ENCODE measurements around the gene PCYT1A.
"Not testable (repeated sequence)": the region's sequence is repeated elsewhere in the genome, so short reads cannot be mapped to it uniquely, and the experiment has no call there.

Gene PCYT1A

DNA sequence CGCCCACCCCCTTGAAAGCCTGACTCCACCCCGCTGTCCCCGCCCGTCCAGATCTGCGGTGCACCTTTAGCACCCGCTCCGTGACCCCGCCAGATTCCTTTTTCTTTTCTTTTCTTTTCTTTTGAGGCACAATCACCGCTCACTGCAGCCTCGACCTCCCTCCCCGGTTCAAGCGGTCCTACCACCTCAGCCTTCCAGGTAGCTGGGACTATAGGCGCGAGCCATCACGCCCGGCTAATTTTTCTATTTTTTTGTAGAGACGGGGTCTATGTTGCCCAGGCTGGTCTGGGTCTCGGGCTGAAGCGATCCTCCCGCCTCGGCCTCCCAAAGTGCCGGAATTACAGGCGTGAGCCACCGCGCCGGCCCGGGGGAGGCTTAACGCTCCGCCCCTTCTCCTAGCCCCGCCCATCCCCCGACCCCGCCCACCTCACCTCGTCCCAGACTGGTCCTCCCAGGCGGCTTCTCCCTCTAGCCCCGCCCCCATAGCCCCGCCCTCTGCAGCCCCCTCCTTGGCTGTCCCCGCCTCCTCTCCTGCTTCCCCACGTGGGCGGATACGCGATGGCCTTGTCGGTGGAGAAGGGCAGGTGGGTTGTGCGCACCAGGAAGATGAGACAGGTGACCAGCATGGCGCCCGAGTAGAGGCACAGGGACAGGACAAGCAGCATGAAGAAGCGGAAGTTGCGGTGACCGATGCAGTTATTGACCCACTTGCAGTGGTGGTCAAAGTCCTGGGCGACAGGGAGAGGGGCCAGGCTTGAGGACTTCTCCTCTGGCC, 79.5 kb downstream of the PCYT1A start:
- TF ChIP-seq, protein P1, sequence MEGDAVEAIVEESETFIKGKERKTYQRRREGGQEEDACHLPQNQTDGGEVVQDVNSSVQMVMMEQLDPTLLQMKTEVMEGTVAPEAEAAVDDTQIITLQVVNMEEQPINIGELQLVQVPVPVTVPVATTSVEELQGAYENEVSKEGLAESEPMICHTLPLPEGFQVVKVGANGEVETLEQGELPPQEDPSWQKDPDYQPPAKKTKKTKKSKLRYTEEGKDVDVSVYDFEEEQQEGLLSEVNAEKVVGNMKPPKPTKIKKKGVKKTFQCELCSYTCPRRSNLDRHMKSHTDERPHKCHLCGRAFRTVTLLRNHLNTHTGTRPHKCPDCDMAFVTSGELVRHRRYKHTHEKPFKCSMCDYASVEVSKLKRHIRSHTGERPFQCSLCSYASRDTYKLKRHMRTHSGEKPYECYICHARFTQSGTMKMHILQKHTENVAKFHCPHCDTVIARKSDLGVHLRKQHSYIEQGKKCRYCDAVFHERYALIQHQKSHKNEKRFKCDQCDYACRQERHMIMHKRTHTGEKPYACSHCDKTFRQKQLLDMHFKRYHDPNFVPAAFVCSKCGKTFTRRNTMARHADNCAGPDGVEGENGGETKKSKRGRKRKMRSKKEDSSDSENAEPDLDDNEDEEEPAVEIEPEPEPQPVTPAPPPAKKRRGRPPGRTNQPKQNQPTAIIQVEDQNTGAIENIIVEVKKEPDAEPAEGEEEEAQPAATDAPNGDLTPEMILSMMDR (IDR thresholded peaks at IDR 0.05; ENCODE audit: borderline replicate concordance, control extremely low read depth, extremely low read depth, insufficient read depth, missing control alignments), result no peak

DNA sequence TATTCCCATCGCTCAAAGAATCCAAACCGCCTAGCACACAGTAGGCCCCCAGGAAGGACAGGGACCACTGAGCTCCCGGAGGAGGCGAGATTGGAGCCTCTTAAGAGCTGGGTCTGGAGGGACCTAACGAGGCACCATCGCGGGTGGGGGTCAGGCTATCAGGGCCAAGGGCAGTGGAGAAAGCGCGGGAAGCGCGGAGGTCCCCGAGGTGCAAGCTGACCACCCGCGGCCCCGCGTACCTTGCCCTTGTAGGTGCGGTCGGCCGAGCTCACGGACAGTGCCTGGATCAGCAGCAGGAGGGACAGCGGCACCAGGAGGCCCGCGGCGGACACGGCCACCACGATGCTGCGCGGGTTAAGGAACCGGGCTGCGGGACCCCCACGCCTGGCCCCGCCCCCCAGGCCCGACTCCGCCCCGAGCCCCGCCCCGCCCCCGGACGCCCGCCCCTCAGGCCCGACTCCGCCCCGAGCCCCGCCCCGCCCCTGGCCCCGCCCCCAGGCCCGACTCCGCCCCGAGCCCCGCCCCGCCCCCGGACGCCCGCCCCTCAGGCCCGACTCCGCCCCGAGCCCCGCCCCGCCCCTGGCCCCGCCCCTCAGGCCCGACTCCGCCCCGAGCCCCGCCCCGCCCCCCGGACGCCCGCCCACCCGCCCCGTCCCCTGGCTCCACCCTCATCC, 80.2 kb downstream of the PCYT1A start:
- in situ Hi-C loops (cut with MboI; ENCODE audit: low sequenced_read_pairs, unreplicated experiment), result no loop called here
- DNase-seq (ENCODE audit: low spot score), result peak; percentile 72

More for the DNA sequence above, 79.5 kb downstream of the PCYT1A start:
- peak; percentile 93 for DNase-seq (ENCODE audit: low spot score)
- in situ Hi-C loops (cut with MboI; ENCODE audit: low sequenced_read_pairs, unreplicated experiment), result no loop called here

DNA sequence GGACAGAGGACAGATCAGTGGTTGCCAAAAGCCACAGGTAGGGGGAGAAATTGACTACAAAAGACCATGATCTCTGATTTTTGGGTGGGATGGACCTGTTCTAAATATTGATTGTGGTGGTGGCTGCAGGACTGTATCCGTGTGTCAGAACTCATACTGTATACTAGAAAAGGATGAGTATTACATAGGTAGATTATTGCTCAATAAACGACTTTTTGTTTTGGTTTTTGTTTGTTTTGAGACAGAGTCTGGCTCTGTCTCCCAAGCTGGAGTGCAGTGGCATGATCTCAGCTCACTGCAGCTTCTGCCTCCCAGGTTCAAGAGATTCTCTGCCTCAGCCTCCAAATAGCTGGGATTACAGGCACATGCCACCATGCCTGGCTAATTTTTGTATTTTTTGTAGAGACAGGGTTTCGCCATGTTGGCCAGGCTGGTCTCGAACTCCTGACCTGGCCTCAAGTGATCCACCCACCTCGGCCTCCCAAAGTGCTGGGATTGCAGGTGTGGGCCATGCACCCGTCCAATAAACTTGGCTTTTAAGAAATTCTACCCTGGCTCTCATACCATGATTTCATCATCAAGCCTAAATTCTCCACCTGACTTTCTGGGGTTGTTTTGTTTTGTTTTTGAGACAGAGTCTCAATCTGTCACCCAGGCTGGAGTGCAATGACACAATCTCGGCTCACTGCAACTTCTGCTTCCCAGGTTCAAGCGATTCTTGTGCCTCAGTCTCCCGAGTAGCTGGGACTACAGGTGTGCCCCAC, 81.9 kb downstream of the PCYT1A start:
- TF ChIP-seq, protein P1 (IDR thresholded peaks at IDR 0.05; ENCODE audit: borderline replicate concordance, control extremely low read depth, extremely low read depth, insufficient read depth, missing control alignments), result peak; percentile 10
- DNase-seq (ENCODE audit: low spot score); in situ Hi-C loops (cut with MboI; ENCODE audit: low sequenced_read_pairs, unreplicated experiment): not testable (repeated sequence)

More for the DNA sequence above, 80.2 kb downstream of the PCYT1A start:
- TF ChIP-seq, protein P1 (IDR thresholded peaks at IDR 0.05; ENCODE audit: borderline replicate concordance, control extremely low read depth, extremely low read depth, insufficient read depth, missing control alignments), result no peak

DNA sequence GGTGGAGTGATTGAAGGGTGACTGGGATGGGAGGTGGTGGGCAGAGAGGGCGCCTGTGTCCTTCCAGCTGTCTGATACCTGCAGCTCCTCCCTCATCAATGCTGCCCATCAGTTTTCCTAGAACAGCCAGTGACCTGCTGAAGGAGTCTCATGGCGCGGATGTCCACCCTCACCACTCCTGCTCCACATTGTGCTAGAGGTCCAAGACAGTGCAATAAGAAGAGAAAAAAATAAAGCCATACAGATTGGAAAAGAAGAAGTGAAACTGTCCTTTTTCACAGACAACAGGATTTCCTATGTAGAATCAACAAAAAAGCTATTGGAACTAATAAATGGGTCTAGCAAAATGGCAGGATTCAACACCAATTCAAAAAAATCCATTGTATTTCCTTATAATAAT, 83.7 kb downstream of the PCYT1A start:
- in situ Hi-C loops (cut with MboI; ENCODE audit: low sequenced_read_pairs, unreplicated experiment), result no loop called here
- DNase-seq (ENCODE audit: low spot score), result no peak
- TF ChIP-seq, protein P1 (IDR thresholded peaks at IDR 0.05; ENCODE audit: borderline replicate concordance, control extremely low read depth, extremely low read depth, insufficient read depth, missing control alignments), result no peak

DNA sequence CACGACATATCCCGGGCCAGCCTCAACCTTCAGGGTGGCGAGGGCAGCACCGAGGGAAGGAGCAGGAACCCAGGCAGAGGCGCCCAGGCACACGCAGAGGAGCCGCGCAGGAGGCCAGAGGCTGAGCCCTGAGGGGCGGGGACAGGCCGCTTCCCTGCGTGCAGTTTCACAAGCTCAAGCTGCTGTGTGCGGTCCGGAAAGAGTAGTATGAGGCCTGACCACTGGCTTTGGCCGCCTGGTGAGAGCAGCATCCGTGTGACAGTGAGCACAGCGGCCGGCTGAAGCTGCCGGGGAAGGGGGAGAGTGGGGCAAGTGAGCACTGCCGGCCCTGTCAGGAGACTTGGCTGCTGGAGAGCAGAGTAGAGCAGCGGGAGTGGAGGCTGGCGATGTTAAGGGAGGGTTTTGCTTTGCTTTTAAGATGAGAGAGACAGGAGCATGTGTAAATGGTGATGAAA, 85.0 kb downstream of the PCYT1A start:
- TF ChIP-seq, protein P1 (IDR thresholded peaks at IDR 0.05; ENCODE audit: borderline replicate concordance, control extremely low read depth, extremely low read depth, insufficient read depth, missing control alignments), result no peak
- in situ Hi-C loops (cut with MboI; ENCODE audit: low sequenced_read_pairs, unreplicated experiment), result no loop called here
- DNase-seq (ENCODE audit: low spot score), result peak; percentile 73
